Esophagus squamous epithelium (tissue), 4 donors: ENCODE results near the gene SEC24C.

ENCODE experiments used
- CTCF ChIP-seq, 6 experiments: fragments of 450-650 bp in 4 of 6; fragments of 200-600 bp in 2 of 6; sonication (generic) in 2 of 6; IDR thresholded peaks; one replicate each; pipeline ENCODE4 v1.5.1; 2016 to 2019; ENCODE audit warnings: antibody characterized with exemption in 6 of 6, mild to moderate bottlenecking in 4 of 6, moderate library complexity in 4 of 6
- POLR2A ChIP-seq, 4 donors: fragments of 450-650 bp; IDR thresholded peaks; one replicate each; pipeline ENCODE4 v1.6.1; 2017; ENCODE audit warnings: antibody characterized with exemption in 4 of 4, mild to moderate bottlenecking in 4 of 4, moderate library complexity in 3 of 4

- TF ChIP-seq CTCF (IDR thresholded peaks at IDR 0.05), result no peak
- no peak for TF ChIP-seq POLR2A (IDR thresholded peaks at IDR 0.05)
Measured at GRCh38 chr10:73780966-73781365, 36.8 kb downstream of the SEC24C start.
